DND-41 (cell line): ENCODE data around the gene ADM2.

ENCODE experiments used
- EZH2 ChIP-seq: IDR thresholded peaks from 3 replicates; pipeline ENCODE4 v1.6.1; 2012; ENCODE audit warnings: borderline replicate concordance, low read depth, mild to moderate bottlenecking, moderate library complexity, low read length, inconsistent platforms; ENCODE audit not compliant: severe bottlenecking
- TF ChIP-seq, protein P1 (sequence below): IDR thresholded peaks from 2 replicates; pipeline ENCODE4 v1.5.1; 2012; ENCODE audit warnings: borderline replicate concordance, low read length, moderate library complexity, mild to moderate bottlenecking; ENCODE audit not compliant: poor library complexity, severe bottlenecking; ENCODE audit errors: extremely low read depth

DNA sequence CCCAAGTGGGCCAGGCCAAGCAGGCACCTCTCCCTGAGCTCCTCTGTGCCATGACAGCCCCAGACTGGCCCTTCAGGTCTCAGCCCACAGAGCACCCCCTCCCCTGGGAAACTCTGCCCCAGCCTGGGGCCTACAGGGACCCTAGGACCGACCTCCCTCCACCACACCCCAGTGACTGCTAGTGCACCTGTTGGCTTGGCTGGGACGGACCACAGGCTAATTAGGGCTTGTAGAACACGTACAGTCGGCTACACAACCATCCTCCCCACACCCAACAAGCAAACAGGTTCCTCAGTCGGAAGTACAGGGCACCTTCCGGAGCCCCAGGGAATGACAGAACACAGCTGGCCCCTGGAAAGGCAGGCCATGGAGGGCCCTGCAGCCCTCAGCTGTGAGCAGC, 10.9 kb upstream of the ADM2 start:
- TF ChIP-seq, protein P1, sequence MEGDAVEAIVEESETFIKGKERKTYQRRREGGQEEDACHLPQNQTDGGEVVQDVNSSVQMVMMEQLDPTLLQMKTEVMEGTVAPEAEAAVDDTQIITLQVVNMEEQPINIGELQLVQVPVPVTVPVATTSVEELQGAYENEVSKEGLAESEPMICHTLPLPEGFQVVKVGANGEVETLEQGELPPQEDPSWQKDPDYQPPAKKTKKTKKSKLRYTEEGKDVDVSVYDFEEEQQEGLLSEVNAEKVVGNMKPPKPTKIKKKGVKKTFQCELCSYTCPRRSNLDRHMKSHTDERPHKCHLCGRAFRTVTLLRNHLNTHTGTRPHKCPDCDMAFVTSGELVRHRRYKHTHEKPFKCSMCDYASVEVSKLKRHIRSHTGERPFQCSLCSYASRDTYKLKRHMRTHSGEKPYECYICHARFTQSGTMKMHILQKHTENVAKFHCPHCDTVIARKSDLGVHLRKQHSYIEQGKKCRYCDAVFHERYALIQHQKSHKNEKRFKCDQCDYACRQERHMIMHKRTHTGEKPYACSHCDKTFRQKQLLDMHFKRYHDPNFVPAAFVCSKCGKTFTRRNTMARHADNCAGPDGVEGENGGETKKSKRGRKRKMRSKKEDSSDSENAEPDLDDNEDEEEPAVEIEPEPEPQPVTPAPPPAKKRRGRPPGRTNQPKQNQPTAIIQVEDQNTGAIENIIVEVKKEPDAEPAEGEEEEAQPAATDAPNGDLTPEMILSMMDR = no peak
- TF ChIP-seq EZH2 = no peak
